ENCODE measurements around the gene MBD3.
"Not testable (repeated sequence)": the region's sequence is repeated elsewhere in the genome, so short reads cannot be mapped to it uniquely, and the experiment has no call there.

Gene MBD3

DNA sequence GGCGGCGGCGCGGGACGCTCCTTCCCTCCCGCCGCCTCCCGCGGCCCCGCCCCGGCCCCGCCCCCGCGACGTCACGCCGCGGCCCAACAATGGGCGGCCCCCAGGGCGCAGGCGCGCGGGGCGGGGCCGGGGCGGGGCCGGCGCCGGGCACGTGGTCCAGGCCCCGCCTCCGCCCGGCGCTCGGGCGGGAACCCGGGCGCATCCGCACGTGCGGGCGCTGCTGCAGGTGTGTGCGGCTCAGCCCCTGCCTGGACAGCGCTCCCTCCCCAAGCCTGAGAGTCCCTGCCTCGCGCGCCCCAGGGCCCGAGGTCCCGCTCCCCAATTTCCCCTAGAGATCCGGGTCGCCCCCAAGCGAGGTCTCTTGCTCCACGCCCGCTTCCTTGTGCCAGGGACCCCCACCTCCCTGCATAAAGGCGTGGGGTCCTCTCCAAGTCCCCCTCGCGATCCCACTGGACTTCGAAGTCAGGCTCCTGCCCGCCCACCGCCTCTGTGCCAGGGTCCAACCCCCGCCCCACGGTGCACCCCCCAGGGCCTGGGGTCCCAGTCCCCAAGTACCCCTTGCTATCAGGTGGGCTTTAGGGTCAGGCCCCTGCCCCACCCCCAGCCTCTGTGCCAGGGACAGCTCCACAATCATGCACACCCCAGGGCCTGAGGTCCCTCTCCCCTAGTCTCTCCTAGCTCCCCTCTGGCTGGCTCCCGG, 24.2 kb downstream of the MBD3 start, which contains the start of gene MEX3D:
TSS of gene MEX3D (minus strand) at position 6 of the 700 bp plus-strand sequence. CDS start 267 bp downstream, outside the sequence.
- peak in 1 of 2 experiments; percentile 7 for DNase-seq

DNA sequence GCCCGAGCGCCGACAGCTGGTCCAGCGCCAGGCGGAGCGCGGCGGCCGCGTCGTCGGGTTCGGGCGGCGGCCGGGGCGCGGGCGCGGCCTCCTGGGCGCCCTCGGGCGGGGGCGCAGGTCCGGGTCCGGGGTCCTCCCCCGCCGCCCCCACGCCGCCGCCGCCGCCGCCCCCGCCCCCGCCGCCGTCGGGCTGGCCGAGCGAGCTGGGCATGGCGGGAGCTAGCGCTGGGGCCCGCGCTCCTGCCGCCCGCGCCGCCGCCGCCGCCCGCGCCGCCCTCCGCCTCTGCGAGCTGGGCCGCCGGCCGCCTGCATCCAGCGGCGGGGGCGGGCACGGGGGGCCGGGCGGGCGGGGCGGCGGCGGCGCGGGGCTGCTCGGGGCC, 24.8 kb downstream of the MBD3 start:
- DNase-seq: no peak

DNA sequence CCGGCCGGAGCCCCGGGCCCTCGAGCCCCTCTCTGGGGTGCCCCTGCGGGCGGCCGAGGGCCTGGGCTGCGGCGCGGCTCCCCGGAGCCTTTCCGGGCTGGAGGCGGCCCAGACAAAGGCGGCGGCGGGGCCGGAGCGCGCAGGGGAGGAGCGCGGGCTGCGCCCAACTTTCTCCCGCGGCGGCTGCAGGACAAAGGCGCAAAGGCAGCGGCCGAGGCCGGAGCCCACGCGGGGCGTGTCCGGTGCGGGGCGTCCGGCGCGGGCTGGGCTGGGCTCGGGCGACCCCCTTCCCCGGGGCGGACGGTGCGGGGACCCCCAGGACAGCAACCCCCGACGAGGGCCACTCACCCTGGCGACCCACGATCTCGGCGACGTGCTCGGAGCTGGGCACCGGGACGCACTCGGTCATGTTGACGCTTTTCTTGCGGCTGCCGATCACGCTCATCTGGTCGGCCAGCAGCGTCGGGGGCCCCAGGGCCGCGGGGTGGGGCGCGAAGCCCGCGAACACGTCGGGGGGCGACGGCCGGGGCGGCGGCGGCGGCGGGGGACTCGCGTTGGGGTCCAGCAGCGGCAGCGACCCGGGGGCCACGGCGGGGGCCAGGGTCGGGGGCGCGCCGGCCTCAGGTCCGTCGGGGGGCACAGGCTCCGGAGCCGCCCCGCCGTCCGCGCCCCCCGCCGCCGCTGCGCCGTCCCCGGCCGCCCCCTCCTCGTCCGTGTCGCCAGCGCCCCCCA, 25.4 kb downstream of the MBD3 start:
- DNase-seq: no peak

DNA sequence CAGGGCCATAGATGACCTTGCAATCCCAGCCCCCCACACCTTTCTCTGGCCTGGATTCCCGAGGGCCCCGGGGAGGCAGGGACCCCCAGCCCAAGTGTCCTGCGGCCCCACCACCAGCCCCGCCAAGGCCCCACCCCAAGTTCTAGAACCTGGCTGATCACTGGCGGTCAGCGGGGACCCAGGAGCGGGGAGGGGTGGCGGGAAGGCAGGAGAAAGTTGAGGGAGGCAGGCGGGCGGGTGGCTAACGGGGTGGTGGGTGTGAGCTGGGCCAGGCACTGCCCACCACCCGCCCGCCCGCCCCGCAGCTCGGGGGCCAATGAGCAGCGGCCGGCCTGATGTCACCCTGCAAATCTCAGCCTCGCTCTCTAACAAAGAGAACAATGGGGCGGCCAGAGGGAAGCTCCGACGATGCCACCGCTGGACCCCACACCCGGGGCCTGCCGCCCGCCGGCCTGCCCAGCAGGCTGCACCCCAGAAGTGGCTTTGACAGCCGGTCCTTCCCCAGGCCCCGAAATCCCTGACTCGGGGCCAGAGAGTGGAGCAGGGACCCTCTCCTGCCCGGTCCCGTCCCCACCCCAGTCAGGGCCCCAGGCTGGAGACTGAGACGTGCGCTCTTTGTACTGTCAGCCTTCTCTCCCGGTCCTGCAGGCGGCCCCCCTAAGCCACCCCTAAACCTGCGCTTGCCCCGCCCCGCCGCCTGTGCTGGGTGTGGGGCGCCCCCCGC, 26.1 kb downstream of the MBD3 start:
- no peak for DNase-seq

DNA sequence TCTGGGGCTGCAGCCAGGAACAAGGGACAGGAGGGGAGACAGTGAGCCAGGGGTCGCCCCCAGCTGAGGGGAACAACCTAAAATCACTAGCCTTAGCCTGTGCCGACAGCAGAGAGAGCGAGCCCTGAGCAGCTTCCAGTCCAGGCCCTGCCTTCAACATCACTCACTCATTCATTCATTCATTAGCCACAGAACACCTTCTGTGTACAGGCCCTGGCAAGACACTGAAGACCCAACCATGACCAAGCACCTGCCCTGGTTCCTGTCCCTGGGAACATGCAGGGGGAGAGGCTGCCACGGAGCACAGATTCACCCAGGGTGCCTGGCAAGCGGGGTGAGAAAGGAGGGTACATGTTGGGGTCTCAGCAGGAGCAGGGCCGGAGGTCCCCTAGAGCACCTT, 29.4 kb downstream of the MBD3 start:
- no peak for DNase-seq

DNA sequence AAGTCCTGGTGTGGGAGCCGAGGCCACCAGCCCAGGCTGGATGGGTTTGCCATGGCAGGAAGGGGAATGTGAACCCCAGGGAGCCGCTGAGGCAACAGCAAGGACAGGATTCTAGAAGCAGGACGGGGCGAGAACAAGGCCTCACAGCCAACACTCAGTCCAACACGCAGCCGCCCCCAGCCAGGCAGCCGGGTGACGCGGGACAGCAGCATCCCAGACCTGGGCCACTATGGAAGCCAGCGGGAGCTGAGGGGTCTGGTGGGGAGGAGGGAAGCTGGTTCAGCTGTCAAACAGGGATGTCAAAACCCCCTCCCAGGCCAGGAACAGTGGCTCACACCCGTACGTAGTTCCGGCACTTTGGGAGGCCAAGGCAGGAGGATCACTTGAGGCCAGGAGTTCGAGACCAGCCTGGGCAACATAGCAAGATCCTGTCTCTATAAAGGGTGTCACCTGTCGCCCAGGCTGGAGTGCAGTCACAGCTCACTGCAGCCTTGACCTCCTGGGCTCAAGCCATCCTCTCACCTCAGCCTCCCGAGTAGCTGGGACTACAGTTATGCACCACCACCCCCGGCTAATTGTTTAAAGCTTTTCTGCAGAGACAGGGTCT, 31.3 kb downstream of the MBD3 start:
- no peak for DNase-seq

DNA sequence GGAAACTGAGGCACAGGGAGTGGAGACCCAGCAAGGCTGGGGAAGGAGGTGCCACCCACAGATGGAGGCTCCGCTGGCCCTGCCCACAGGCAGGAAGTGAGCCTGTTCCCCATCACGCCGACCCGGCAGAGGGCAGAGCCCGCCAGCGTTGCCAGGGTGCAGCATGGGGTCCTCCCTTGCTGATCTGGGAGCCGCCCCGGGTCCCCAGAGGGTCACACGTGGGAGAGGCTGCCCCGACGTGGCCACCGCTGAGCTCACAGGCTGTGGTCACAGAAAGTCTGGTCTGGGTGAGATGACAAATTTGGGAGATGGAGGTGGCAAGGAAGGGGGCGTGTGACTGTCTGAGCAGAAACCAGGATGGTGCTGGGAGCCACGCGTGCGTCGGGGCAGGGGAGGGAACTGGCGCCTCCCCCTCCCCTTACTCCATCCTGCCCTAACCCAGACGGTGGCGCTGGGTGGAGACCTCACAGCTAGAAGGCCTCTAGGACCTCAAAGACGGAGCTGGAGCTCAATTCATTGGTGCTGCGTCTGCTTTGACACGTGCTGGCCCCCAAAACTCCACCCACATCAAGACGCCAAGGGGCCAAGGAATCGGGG, 32.3 kb downstream of the MBD3 start:
- DNase-seq: no peak

DNA sequence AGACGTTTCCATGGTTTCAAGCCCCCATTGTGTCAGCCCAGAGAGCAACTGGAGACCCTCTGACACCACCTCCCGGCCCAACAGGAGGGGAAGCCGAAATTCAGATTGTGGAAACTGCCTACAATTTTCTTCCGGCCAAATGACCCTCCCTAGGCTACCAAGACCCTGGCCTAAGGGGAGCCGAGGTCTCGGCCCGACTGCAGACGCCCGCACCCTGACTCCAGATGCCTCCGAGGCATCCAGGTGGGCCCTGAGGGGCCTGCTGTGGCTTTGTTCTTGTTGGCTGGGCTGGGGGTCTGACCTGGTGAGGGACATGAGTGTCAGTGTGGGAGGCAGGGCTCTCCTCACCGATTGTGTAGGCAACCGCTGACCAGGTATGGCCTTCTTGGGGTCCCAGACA, 34.1 kb downstream of the MBD3 start:
- no peak for DNase-seq

DNA sequence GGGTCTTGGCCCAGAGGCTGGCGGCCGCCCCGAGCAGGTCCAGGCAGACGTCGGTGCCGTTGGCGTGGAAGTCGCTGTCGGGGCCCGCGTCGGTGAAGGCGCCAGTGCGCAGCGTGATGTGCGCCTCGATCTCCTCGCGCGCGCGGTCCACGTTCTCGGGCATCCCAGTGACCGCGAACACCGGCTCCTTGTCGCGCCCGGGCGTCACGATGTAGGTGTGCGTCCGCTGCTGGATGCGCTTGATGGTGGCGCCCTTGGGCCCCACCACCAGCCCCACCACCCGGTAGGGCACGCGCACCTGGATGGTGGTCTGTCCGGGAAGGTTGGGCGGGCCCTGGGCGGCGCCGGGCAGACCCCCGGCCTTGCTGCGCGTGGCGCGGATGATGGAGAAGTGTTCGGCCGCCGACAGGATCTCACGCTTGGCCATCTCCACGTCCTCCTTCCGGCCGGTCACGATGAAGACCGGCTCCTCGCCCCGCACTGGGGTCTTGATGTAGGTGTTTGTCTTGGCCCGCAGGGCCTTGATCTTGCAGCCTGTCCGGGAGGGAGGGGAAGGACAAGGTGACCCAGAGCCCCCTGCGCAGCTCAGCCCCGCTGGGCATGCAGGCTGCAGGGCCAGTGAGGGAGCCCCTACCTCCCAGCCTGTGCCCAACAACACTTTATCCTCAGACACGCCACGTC, 36.1 kb downstream of the MBD3 start:
- no peak for DNase-seq

DNA sequence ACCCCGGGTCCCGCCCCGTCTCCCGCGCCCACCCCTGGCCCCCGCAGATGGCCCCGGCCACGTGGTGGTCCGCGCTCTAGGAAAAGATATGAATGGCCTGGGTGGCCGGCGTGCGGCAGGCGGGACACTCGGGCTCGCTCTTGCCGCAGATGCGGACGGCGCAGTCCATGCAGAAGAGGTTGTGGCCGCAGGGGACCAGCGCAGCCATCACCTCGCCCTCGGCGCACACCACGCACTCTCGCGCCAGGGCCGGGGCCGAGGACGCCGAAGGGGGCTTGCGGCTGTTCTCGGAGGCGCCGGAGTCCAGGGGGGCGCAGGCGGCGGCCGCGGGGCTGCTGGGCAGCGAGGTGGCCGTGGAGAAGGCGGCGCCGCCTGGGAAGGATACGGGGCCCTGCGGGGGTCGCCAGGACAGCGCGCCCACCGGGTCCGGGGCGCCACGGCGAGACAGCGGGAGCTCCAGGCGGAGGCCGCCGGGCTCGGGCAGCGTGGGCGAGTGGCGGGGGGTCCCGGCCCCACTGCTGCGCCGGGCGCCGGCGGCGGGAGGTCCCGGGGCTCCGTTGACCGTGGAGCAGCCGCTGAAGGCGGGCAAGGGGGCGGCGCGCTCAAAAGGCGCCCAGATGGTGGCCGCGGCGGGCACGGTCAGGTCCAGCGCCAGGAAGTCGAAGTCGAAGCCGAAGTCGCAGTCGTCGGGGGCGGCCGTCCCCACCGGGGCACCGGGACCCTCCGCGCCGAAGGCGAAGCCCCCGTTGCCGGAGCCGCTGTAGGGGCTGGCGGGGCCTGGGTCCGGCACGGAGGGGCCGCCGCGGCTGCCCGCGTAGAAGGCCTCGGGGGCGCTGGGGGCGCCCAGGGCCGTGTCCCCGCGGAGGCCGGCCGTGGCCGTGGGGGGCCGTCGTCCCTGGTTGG, 36.9 kb downstream of the MBD3 start:
- no peak for DNase-seq

DNA sequence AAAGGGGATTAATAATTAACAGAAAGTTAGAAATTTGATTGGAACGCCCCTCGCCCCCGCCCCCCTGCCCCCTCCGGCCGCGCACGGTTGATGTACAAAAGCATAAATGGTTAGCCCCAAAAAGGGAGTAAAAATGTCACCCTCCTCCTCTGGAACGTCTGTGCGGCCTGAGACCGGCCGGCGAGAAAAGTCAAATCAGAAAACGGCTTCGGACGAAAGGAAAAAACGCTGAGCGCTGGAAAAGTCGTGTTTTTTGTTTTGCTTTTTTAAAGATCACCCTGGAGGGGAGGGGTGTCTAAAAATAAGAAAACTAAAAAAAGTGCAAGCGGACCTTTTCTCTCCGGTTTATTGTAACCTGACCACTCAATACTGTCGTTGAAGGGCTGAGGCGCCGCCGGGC, 37.7 kb downstream of the MBD3 start:
- DNase-seq: no peak

DNA sequence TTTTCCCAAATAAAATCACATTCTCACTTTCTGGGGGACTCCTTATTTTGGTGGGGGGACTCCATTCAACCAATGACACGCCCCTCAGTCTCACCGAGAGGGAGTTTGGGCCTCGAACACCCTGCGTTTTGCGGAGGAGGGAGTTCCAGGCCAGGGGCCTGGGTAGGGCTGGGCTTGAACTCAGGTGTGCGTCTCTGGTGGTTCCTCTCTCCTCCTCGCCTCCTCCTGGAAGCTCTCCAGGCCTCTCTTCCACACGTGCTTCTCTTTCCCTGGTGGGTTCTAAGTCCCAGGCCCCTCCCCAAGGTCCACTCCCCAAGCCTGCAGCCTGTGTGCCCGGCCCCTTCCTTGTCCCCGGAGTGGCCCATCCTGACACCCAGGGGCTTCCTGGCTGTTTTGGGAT, 39.2 kb downstream of the MBD3 start:
- DNase-seq: no peak

DNA sequence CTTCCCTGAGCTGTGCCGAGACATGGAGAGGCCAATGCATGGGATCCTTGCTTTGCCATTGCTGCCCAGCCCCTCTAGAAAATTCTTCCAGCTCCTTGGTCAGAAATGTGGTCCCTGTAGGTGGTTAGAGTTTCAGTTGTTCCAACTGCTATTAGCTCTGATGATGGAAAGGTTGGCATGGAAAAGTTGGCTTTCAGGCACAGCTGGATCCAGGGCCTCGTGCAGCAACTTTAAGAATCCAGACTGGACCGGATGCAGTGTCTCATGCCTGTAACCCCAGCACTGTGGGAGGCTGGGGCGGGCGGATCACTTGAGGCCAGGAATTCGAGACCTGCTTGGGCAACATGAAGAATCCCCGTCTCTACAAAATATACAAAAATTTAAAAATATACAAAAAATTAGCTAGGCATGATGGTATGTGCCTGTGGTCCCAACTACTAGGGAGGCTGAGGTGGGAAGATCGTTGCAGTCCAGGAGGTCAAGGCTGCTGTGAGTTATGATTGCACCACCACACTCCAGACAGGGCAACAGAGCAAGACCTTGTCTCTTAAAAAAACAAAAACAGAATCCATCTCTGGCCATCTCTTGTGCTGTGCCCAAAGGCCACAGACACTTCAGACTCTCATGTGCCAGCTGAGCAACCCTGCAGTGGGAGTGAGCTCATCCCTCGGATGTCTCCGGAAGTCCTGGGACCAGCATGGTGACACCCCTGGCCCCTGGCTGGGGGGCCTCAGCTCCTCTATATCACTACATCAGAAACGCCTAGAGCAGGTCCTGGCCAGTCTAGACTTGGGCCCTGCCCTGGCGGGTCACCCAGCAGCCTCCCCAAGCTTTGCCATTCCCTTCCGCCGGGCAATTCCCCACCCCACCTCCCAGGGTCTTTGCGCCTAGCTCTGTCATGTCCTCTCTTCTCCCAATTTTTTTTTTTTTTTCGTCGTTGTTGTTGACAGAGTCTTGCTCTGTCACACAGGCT, 41.3 kb downstream of the MBD3 start:
- no peak for DNase-seq

DNA sequence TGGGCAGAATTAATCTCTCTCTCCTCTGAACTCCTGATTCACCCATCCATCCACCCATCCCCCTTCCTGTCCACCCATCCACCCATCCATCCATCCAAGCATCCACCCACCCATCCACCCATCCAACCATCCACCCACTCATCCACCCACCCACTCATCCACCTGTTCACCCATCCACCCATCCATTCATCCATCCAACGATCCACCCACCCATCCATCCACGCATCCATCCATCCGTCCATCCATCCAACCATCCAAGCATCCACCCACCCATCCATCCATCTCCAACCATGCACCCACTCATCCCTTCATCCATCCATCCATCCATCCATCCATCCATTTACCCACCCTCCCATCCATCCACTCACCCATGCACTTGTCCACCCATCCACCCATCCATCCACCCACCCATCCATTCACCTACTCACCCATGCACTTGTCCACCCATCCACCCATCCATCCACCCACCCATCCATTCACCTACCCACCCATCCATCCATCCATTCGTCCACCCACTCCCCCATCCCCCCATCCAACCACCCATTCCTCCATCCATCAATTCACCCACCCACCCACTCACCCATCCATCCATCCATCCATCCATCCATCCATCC, 43.2 kb downstream of the MBD3 start:
- no peak for DNase-seq

DNA sequence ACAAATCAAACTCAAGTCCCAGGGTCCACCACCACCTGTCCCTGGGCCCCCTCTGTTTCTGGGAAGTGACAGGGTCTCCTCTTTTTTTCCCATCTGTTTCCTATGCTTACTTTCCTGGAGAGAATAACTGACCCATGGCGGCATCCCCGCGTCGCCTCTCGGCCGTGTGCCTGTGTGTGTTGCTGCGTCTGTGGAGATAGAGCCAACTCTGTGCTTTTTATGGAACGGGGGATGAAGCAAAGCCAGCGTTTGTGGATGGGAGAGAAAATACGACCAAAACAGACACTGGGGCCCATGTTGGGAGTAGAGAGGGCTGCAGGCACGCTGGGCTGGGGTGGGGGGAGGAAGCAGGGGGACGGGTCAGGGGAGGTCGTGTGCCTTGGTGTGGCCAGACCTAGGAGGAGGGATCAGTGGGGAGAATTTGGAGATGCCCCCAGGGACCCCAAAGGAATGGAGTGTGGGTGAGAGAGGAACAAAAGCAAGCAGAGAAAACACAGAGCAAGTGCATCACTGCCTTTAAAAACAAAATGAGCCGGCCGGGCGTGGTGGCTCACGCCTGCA, 52.2 kb downstream of the MBD3 start:
- DNase-seq: no peak

DNA sequence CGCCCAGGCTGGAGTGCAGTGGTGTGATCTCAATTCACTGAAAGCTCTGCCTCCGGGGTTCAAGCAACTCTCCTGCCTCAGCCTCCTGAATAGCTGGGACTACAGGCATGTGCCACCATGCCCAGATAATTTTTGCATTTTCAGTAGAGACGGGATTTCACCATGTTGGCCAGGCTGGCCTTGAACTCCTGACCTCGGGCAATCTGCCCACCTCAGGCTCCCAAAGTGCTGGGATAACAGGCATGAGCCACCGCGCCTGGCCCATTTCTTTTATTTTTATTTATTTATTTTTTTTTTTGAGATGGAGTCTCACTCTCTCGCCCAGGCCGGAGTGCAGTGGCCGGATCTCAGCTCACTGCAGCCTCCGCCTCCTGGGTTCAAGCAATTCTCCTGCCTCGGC, 52.9 kb downstream of the MBD3 start:
- DNase-seq: not testable (repeated sequence)

DNA sequence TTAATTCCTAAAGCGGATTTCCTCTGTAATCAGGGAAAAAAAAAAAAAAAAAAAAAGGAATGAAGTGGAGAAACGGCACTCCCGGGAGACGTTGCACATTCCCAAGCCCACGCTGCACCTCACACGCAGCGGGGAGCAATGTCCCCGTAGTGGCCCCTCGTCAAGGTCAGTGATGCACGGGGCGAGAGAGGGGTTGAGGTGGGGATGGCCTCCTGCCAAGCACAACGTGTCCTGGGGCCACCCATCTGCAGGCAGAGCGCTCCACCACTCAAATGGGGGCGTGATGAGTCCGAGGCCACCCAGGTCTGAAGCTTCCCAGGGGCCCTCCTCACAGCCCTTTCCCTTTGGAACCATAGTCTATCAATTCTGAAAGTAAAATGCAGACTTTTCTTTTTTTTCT, 53.7 kb downstream of the MBD3 start:
- DNase-seq: no peak

DNA sequence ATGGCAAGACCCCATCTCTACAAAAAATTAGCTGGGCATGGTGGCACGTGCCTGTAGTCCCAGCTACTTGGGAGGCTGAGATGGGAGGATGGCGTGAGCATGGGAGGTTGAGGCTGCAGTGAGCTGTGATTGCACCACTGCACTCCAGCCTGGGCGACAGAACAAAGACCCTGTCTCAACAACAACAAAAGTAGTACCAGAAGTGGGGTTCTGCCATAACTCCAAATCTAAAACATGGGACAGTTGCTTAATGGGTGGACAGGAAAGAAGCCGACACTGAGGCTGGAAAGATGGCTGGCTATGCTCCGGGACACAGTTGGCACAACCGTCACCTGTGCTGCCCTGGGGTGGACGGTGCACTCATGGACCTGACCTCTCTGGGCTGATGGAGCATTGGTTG, 57.0 kb downstream of the MBD3 start:
- DNase-seq: not testable (repeated sequence)

DNA sequence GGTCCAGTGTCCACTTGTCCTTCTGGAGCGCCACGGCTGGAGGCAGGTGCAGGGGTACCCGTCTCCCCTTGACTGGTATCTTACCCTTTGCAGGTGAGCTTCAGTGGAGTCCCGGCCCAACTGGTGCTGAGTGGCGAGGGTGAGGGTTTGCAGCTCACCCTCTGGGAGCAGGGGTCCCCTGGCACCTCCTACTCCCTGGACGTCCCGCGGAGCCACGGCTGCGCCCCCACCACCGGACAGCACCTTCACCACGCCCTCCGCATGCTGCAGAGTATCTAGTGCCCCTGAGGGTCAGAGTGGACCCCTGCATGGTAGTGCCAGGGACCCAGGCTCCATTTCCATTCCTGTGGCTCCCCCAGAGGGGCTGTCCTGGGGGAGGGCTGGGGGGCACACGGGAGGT, 57.7 kb downstream of the MBD3 start:
- DNase-seq: no peak
